ENCODE measurements around the gene MRPL23. TPM values are rescaled to one million over a fixed set of nuclear protein-coding genes. Genes with fewer than 3 reads are reported as not detected.

MRPL23 gene
- total and polyA plus RNA-seq, 2 donors (not counting 1 experiment from before 2014, with no cell fraction given): 68.2 to 95.3 TPM

- Histone ChIP-seq H3K79me2 (ENCODE audit: control insufficient read depth, insufficient read depth, low read length) (no peaks in the 10 kb centered on the region), H3K27ac (ENCODE audit: insufficient read depth, low read length) (no peak overlapping the region), H2AFZ (ENCODE audit: low read length) (no peak overlapping the region), H3K9ac (ENCODE audit: insufficient read depth, low read length) (no peak overlapping the region), H3K27me3 (ENCODE audit: control insufficient read depth, insufficient read depth, low read length) (no peaks in the 10 kb centered on the region), H3K4me3 (replicated peaks in 1 of 4; ENCODE audit: control extremely low read depth in 1 of 4, insufficient read depth in 1 of 4, low read depth in 3 of 4, low read length in 4 of 4) (no peak overlapping the region), H3K4me2 (ENCODE audit: extremely low read depth, insufficient read depth, low read length) (no peak overlapping the region), H3K36me3 (ENCODE audit: control insufficient read depth, insufficient read depth, low read length) (no peaks in the 10 kb centered on the region), H4K20me1 (ENCODE audit: control insufficient read depth, extremely low read depth, insufficient read depth, low read length) (no peaks in the 10 kb centered on the region), H3K4me1 (ENCODE audit: control insufficient read depth, extremely low read depth, insufficient read depth, low read length) (no peaks in the 10 kb centered on the region), H3K9me3 (ENCODE audit: control insufficient read depth, insufficient read depth, low read depth, low read length) (no peaks in the 10 kb centered on the region)
- TF ChIP-seq EZH2 (IDR thresholded peaks at IDR 0.05; ENCODE audit: low read length, missing control alignments): no peak
- no peak for TF ChIP-seq CTCF (conservative IDR thresholded peaks at IDR 0.05 in 1 of 2, IDR thresholded peaks at IDR 0.05 in 1 of 2; ENCODE audit: low read depth in 1 of 2, low read length in 2 of 2)
- no peak for DNase-seq (ENCODE audit: low read depth in 2 of 2)
Measured at GRCh38 chr11:2004466-2004865, 57.3 kb downstream of the MRPL23 start.

Other genes starting within 250 kb of the MRPL23 start
- gene IFITM10, start 196.7 kb upstream of the MRPL23 start, total RNA-seq: 0.26 and 0.50 TPM in 2 replicates
- gene IFITM10, start 196.7 kb upstream of the MRPL23 start, polyA plus RNA-seq: 0.05 and 0.15 TPM in 2 replicates
- gene CTSD, start 183.4 kb upstream of the MRPL23 start, total RNA-seq: 198 and 253 TPM in 2 replicates
- 120 and 135 TPM in 2 replicates for gene CTSD, start 183.4 kb upstream of the MRPL23 start, polyA plus RNA-seq
- gene SYT8, start 112.3 kb upstream of the MRPL23 start, total RNA-seq: not detected in 2 replicates
- gene SYT8, start 112.3 kb upstream of the MRPL23 start, polyA plus RNA-seq: not detected in 2 replicates
- not detected in 2 replicates for gene TNNI2, start 108.4 kb upstream of the MRPL23 start, total RNA-seq
- not detected in 2 replicates for gene TNNI2, start 108.4 kb upstream of the MRPL23 start, polyA plus RNA-seq
- gene LSP1, start 94.2 kb upstream of the MRPL23 start, total RNA-seq: 1.8 and 6.7 TPM in 2 replicates
- gene LSP1, start 94.2 kb upstream of the MRPL23 start, polyA plus RNA-seq: 0.19 and 1.3 TPM in 2 replicates
- gene PRR33, start 55.4 kb upstream of the MRPL23 start, total RNA-seq: not detected in 2 replicates
- gene PRR33, start 55.4 kb upstream of the MRPL23 start, polyA plus RNA-seq: not detected in 2 replicates
- 0.26 TPM in 1 of 2 replicates, not detected in the other for gene TNNT3, start 27.6 kb upstream of the MRPL23 start, total RNA-seq
- not detected in 2 replicates for gene TNNT3, start 27.6 kb upstream of the MRPL23 start, polyA plus RNA-seq
- 1.8 and 55.0 TPM in 2 replicates for gene H19, start 50.5 kb downstream of the MRPL23 start, total RNA-seq
- 2.3 and 8.9 TPM in 2 replicates for gene H19, start 50.5 kb downstream of the MRPL23 start, polyA plus RNA-seq
- under 0.01 and 0.17 TPM in 2 replicates for gene IGF2, start 192.1 kb downstream of the MRPL23 start, total RNA-seq
- 0.03 and 0.08 TPM in 2 replicates for gene IGF2, start 192.1 kb downstream of the MRPL23 start, polyA plus RNA-seq
- gene INS, start 213.9 kb downstream of the MRPL23 start, total RNA-seq: not detected in 2 replicates
- not detected in 2 replicates for gene INS, start 213.9 kb downstream of the MRPL23 start, polyA plus RNA-seq
- gene TH, start 224.5 kb downstream of the MRPL23 start, total RNA-seq: 0.17 TPM in 1 of 2 replicates, not detected in the other
- gene TH, start 224.5 kb downstream of the MRPL23 start, polyA plus RNA-seq: not detected in 2 replicates